Epidermal melanocyte (primary cell): ENCODE measurements around the gene CDKL1.
A peak's percentile ranks its signal among the peaks of the same experiment; 100 is the strongest.
"Not testable (repeated sequence)": the region's sequence is repeated elsewhere in the genome, so short reads cannot be mapped to it uniquely, and the experiment has no call there.

Source experiments
- DNase-seq: peaks from one replicate; pipeline ENCODE4 v3.0.0; 2011; ENCODE audit warnings: low spot score; ENCODE audit not compliant: insufficient read length

CDKL1 gene

GRCh38 chr14:50357753-50358395 lies 38.8 kb downstream of the CDKL1 start:
- DNase-seq: no peak

GRCh38 chr14:50357124-50357523 lies 39.6 kb downstream of the CDKL1 start:
- peak; percentile 54 for DNase-seq

- DNase-seq: not testable (repeated sequence)
Measured at GRCh38 chr14:50356283-50356682, 40.4 kb downstream of the CDKL1 start.

GRCh38 chr14:50355692-50356091 lies 41.0 kb downstream of the CDKL1 start:
- DNase-seq: no peak

GRCh38 chr14:50354527-50354926 lies 42.2 kb downstream of the CDKL1 start:
- no peak for DNase-seq

- no peak for DNase-seq
Measured at GRCh38 chr14:50353126-50353525, 43.6 kb downstream of the CDKL1 start.

- no peak for DNase-seq
Measured at GRCh38 chr14:50352584-50352983, 44.1 kb downstream of the CDKL1 start.

GRCh38 chr14:50350975-50351374 lies 45.7 kb downstream of the CDKL1 start:
- no peak for DNase-seq

- no peak for DNase-seq
Measured at GRCh38 chr14:50348933-50349332, 47.7 kb downstream of the CDKL1 start.

- no peak for DNase-seq
Measured at GRCh38 chr14:50347521-50347920, 49.2 kb downstream of the CDKL1 start.

- no peak for DNase-seq
Measured at GRCh38 chr14:50345846-50346422, 50.7 kb downstream of the CDKL1 start.

- DNase-seq: no peak
Measured at GRCh38 chr14:50344876-50345563, 51.7 kb downstream of the CDKL1 start.

- no peak for DNase-seq
Measured at GRCh38 chr14:50344116-50344775, 52.4 kb downstream of the CDKL1 start.

GRCh38 chr14:50343434-50343833 lies 53.2 kb downstream of the CDKL1 start:
- DNase-seq: no peak

GRCh38 chr14:50342221-50343078 lies 54.2 kb downstream of the CDKL1 start:
- DNase-seq: peak; percentile 27

- DNase-seq: no peak
Measured at GRCh38 chr14:50340963-50341362, 55.7 kb downstream of the CDKL1 start.

- no peak for DNase-seq
Measured at GRCh38 chr14:50340045-50340444, 56.6 kb downstream of the CDKL1 start.

GRCh38 chr14:50339178-50339804 lies 57.4 kb downstream of the CDKL1 start:
- no peak for DNase-seq

GRCh38 chr14:50338587-50338986 lies 58.1 kb downstream of the CDKL1 start:
- no peak for DNase-seq

- DNase-seq: no peak
Measured at GRCh38 chr14:50335989-50336824, 60.5 kb downstream of the CDKL1 start.
